GM18519 (cell line): ENCODE results near the gene FGGY.
"Not testable (repeated sequence)": the region's sequence is repeated elsewhere in the genome, so short reads cannot be mapped to it uniquely, and the experiment has no call there.

Experiments
- ATAC-seq: cut with Tn5 transposase; IDR thresholded peaks from one replicate; pipeline ENCODE4 v1.9.1; 2021; ENCODE audit warnings: mild to moderate bottlenecking, moderate library complexity; ENCODE audit not compliant: unreplicated experiment, low FRiP score

FGGY gene

GRCh38 chr1:59707178-59707791 lies 410.4 kb downstream of the FGGY start:
- ATAC-seq = no peak

- ATAC-seq = no peak
These were observed 412.4 kb downstream of the FGGY start for GRCh38 chr1:59709333-59709732.

- not testable (repeated sequence) for ATAC-seq
These were observed 414.0 kb downstream of the FGGY start for GRCh38 chr1:59710920-59711319.

- ATAC-seq = no peak
These were observed 417.3 kb downstream of the FGGY start for GRCh38 chr1:59714219-59714618.

- ATAC-seq = no peak
These were observed 418.1 kb downstream of the FGGY start for GRCh38 chr1:59714966-59715365.

- no peak for ATAC-seq
These were observed 419.9 kb downstream of the FGGY start for GRCh38 chr1:59716832-59717231.

GRCh38 chr1:59718064-59718988 lies 421.4 kb downstream of the FGGY start:
- no peak for ATAC-seq

GRCh38 chr1:59718989-59719360 lies 422.1 kb downstream of the FGGY start:
- ATAC-seq = no peak

- no peak for ATAC-seq
These were observed 423.6 kb downstream of the FGGY start for GRCh38 chr1:59720326-59721115.

- ATAC-seq = no peak
These were observed 433.4 kb downstream of the FGGY start for GRCh38 chr1:59730302-59730701.

- no peak for ATAC-seq
These were observed 434.0 kb downstream of the FGGY start for GRCh38 chr1:59730759-59731478.

- ATAC-seq = no peak
These were observed 434.7 kb downstream of the FGGY start for GRCh38 chr1:59731591-59731990.

GRCh38 chr1:59732214-59732955 lies 435.5 kb downstream of the FGGY start:
- ATAC-seq = no peak

- no peak for ATAC-seq
These were observed 436.7 kb downstream of the FGGY start for GRCh38 chr1:59733443-59734141.

- not testable (repeated sequence) for ATAC-seq
These were observed 439.0 kb downstream of the FGGY start for GRCh38 chr1:59735927-59736326.

GRCh38 chr1:59736744-59737143 lies 439.9 kb downstream of the FGGY start:
- ATAC-seq = no peak

GRCh38 chr1:59737638-59738037 lies 440.7 kb downstream of the FGGY start:
- ATAC-seq = no peak

GRCh38 chr1:59738152-59738551 lies 441.3 kb downstream of the FGGY start:
- ATAC-seq = no peak

- no peak for ATAC-seq
These were observed 441.7 kb downstream of the FGGY start for GRCh38 chr1:59738591-59739015.
